ENCODE data around the gene SLBP. TPM values are rescaled to one million over a fixed set of nuclear protein-coding genes. Genes with fewer than 3 reads are reported as not detected.

Gene SLBP
- total RNA-seq, 1 donor from 2014 or later, result 86.7 TPM

- DNase-seq (ENCODE audit: low read depth, low spot score), result no peak
Measured at GRCh38 chr4:1655676-1656075, 56.4 kb downstream of the SLBP start.

DNA sequence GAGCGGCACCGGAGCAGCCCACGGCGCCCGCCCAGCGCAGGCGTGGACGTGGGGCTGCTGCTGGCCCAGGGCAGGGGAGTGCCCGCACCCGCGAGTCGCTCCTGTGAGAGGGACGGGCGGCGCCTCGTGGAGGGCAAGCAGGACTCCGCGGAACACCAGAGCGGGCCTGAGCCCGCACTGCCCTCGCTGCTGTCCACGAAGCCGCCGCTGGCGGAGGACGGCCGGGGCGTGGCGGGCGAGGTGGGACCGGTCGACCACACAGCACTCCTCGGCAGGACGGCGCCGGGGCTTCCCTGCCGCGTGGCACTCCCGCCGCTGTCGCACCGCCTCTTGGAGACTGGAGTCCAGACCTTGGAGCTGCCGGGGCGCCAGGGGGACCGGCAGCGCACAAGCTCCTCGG lies 57.0 kb downstream of the SLBP start:
- no peak for DNase-seq (ENCODE audit: low read depth, low spot score)

DNA sequence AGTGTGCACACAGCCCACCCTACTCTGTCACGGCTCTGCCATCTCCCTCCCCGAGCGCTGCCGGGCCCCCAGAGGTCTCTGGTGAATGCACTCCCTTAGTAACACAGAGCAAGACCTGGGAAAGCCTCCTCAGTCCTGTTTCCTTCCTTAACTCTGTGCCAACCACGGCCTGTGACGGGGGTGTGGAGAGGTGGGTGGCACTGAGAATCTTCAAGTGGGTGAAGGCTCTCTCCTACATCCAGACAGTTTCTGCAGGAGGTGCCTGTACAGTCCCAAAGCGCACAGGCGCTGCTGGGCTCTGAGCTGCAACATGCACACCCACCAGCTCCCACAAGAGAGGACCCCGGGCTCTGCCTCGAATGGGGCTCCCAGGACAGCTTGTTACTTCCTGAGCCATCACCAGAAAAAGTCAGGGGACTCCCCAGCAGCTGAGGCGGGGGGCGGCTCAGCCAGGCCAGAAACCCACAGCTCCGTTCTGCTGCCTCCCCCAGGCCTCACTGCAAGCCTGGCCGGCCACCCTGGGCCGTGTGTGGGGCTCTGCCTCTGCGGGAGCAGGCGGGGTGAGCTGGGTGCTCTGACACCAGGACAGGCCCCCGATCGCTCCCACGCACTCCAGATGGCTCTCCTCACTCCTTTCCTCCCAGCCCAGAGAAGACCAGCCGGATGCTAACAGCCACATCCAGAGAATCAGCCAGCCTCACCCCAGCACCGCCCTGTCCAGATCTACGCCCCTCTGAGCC lies 57.7 kb downstream of the SLBP start:
- DNase-seq (ENCODE audit: low read depth, low spot score), result no peak

DNA sequence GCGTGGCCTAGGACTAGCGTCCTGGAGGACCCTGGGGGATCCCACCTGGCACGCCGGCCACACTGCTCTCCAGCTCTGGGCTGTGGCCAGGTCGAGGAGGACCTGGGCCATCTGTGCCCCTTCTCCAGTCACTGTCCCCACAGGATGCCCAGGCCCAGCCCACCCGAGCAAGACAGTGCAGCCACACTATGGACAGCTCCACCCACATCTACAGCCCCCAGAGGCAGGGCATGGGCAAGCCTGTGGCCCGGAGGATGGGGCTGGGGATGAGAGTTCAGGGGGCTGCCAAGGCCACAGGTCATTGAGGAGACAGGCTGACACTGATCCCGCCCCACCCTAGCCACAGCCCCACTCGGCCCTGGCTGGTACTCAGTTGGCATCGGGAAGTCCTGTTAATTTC lies 58.3 kb downstream of the SLBP start:
- DNase-seq (ENCODE audit: low read depth, low spot score), result no peak

DNA sequence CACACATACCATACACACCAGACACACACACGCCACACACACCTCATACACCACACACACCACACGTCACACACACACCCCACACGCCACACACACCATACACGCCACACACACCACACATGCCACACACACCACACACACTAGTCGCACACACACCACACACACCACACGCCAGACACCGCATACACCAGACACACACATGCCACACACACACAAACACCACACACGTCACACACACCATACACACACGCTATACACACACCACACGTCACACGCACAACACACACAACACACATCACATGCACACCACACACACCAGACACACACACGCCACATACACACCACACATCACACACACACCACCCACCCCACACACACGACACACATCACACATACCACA lies 60.0 kb downstream of the SLBP start:
- DNase-seq (ENCODE audit: low read depth, low spot score), result no peak

DNA sequence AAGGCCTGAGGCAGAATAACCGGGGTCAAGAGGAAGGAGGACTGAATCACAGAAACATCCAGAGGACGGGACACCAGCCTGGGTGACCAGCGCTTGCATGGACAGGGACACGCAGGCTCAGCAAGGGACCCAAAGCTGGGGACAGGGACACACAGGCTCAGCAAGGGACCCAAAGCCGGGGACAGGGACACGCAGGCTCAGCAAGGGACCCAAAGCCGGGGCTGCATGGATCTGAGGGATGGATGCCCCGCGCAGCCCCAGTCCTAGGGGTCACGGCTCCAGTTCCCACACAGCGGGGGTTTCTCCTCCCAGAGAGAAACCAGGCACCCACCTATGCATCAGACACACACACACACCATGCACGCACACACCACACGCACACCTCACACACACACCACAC lies 60.5 kb downstream of the SLBP start:
- no peak for DNase-seq (ENCODE audit: low read depth, low spot score)

DNA sequence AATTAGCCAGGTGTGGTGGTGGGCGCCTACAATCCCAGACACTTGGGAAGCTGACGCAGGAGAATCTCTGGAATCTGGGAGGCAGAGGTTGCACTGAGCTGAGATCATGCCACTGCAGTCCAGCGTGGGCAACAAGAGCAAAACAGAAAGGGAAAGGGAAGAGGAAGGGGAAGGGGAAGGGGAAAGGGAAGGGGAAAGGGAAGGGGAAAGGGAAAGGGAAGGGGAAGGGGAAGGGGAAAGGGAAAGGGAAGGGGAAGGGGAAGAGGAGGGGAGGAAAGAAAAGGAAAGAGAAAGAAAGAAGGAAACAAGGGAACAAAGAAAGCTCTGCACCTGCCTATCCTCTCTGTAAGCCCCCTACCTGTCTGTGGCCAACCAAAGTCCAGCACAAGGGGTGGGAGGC lies 63.2 kb downstream of the SLBP start:
- no peak for DNase-seq (ENCODE audit: low read depth, low spot score)

DNA sequence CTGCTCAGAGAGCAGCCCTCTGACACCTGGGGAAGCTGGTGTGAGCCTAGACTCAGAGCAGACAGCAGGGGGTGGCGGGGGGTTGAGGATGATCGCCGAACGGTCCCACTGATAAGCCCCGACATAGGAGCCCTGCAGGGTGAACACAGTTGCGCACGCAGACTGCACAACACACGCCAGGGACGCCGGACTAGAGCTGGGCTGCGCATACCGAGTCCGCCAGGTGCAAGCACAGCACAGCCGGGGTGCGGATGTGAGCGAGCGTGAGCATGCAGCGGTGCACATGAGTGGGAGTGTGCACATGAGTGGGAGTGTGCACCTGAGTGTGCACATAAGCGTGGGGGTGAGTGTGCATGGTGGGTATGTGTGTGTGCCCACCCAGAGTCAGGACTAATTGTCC lies 64.7 kb downstream of the SLBP start:
- no peak for DNase-seq (ENCODE audit: low read depth, low spot score)

DNA sequence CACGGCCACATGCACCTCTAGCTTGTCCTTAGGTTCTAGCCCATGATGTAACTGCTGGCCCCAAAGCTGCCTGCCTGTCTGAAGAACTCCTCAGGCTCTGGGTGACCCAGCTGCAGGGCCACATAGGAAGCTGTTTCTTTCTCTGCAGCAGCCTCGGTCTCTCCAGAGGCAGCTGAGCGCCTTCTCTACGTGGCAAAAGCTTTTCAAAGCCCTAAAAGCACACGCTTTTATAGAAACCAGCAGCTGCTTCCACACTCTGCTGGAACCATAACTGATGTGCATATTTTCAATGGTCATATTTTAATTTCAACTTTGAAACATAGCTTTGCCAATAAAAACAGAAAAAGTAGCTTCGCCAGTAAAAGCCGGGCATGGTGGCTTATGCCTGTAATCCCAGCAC lies 65.4 kb downstream of the SLBP start:
- no peak for DNase-seq (ENCODE audit: low read depth, low spot score)

DNA sequence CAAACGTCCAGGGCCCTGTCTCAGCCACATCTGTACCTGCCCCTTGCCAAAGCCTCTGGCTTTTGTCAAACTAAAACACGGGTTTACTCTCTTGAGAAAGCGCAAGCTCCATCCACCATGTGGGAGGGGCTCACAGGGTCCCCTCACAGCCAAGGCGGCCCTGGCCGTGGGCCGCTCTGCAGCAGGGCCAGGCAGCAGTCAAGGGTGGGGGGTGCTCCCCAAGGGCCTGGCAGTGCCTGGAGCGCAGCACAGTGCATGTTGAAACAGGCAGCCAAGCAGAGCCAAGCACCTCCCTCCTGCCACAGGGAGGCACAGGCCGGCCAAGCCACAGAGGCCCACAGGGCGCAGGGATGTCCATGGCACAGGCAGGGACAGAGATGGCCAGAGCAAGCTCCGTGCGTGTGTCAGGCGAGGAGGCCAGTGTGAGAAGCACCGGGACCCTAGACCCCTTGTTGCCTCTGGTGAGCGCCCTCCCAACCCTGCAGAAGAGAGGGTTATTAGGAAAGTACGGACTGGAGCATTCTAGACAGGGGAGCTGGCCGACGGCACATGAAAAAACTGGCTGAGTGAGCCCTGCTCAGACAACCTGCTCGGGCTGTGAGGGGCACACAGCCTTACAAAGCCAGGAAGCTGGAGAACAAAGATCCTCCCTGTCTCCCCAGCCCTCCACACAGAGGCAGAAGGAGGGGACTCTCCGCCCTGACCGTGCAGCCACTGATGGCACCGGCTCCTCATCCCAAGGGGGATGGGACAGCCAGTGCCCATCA lies 67.0 kb downstream of the SLBP start:
- no peak for DNase-seq (ENCODE audit: low read depth, low spot score)

DNA sequence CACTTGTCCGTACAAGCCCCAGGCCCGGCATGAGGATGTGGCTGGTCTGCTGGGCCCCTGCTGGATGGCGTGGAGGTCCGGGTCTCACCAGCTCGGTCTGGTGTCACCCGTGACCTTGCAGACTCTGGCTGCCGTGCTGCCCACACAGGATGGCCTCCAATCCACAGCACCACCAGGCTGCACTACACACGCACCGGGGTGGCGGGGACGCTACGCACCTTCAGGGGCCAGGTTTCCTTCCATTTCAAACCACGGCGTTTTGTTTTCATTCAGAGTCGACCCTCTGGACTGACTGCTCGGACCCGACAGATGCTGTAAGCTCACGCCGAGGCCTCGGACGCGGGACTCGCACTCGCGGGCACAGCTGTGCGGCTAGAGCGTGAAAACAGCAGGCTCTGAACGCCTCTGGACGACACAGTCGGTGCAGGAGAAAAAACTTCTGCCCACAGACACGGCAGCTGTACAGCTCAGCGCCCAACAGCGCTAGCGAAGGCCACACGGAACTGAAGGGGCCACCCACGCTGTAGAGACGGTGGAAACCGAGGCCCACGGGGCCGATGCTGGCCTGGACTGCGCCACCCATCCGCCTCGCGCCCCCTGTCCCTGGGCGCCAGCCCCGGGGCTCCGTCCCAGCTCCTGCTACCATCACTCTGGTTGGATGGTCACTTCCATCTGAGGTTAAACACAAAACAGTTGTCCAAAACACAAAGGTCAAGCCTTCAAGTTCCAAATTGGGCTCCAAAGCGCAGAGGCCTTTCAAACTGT lies 68.0 kb downstream of the SLBP start:
- DNase-seq (ENCODE audit: low read depth, low spot score), result no peak

Other genes with a start within 250 kb of the SLBP start
- gene FAM53A, start 28.0 kb downstream of the SLBP start, total RNA-seq, result 2.0 and 2.6 TPM in 2 replicates
- 20.1 and 32.4 TPM in 2 replicates for gene TMEM129, start 9.0 kb upstream of the SLBP start, total RNA-seq
- gene TACC3, start 9.2 kb upstream of the SLBP start, total RNA-seq, result 18.1 and 34.7 TPM in 2 replicates
- 0.79 and 0.81 TPM in 2 replicates for gene FGFR3, start 81.0 kb upstream of the SLBP start, total RNA-seq
- gene LETM1, start 143.8 kb upstream of the SLBP start, total RNA-seq, result 117 and 140 TPM in 2 replicates
- 65.1 and 109 TPM in 2 replicates for gene NSD2, start 159.1 kb upstream of the SLBP start, total RNA-seq